ENCODE results near the gene DERA.

DERA gene

DNA sequence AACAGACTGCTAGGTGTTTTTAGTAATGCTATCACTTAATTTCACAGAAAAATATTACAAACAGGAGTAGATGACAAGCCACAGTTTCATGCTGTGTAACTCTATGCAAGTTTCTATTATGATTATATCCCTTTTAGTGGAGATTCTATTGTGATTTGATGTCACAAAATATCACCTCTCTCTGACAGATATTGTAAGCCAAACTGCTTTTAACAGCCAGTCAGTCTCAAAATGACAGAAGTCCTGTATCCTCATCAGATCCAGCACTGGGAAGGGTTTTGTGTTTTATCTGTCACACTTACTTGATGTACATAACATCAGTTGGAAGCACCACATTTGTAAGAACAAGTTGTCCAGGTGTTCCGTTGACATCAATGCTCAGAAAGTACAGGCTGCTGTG, 164.8 kb downstream of the DERA start:
- no peaks in the 10 kb centered on the region for H3K79me2 ChIP-seq (ENCODE audit: insufficient read depth, low read depth)
- TF ChIP-seq, protein P1, sequence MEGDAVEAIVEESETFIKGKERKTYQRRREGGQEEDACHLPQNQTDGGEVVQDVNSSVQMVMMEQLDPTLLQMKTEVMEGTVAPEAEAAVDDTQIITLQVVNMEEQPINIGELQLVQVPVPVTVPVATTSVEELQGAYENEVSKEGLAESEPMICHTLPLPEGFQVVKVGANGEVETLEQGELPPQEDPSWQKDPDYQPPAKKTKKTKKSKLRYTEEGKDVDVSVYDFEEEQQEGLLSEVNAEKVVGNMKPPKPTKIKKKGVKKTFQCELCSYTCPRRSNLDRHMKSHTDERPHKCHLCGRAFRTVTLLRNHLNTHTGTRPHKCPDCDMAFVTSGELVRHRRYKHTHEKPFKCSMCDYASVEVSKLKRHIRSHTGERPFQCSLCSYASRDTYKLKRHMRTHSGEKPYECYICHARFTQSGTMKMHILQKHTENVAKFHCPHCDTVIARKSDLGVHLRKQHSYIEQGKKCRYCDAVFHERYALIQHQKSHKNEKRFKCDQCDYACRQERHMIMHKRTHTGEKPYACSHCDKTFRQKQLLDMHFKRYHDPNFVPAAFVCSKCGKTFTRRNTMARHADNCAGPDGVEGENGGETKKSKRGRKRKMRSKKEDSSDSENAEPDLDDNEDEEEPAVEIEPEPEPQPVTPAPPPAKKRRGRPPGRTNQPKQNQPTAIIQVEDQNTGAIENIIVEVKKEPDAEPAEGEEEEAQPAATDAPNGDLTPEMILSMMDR (conservative IDR thresholded peaks at IDR 0.05; ENCODE audit: low read depth, low read length): no peak
- no peaks in the 10 kb centered on the region for H3K27me3 ChIP-seq (ENCODE audit: insufficient read depth, low read depth)
- no peak overlapping the region for H3K4me2 ChIP-seq
- H4K20me1 ChIP-seq (ENCODE audit: insufficient read depth): no peaks in the 10 kb centered on the region
- H2AFZ ChIP-seq (ENCODE audit: low read depth): no peak overlapping the region
- no peaks in the 10 kb centered on the region for H3K36me3 ChIP-seq (ENCODE audit: insufficient read depth)
- H3K27ac ChIP-seq: no peak overlapping the region
- H3K4me1 ChIP-seq (ENCODE audit: low read depth, poor library complexity, severe bottlenecking): no peaks in the 10 kb centered on the region
- H3K4me3 ChIP-seq (IDR thresholded peaks at IDR 0.05; ENCODE audit: insufficient read depth, low read depth, low read length): no peak overlapping the region
- no peak overlapping the region for H3K9ac ChIP-seq

DNA sequence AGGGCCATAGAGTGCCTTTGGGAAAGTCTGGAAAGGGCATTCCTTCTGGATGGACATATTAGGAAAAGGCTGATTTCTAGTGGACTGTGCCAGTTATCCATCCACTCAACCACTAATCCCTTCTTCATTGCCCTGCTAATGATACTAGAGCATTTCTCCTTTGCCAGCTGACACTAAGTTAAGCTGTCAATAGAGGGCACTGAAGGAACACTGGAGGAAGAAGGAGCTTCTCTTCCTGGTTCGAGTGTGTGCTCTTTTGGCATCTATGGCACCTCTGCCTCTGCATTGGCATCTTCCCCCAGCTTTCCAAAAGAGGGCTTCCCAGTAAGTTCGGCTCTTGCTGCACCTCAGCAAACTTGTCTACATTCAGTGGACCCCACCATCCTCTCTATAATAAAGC, 165.4 kb downstream of the DERA start:
- Histone ChIP-seq H3K27me3 (ENCODE audit: insufficient read depth, low read depth) (no peaks in the 10 kb centered on the region), H3K4me2 (no peak overlapping the region), H3K4me3 (IDR thresholded peaks at IDR 0.05; ENCODE audit: insufficient read depth, low read depth, low read length) (no peak overlapping the region), H3K79me2 (ENCODE audit: insufficient read depth, low read depth) (no peaks in the 10 kb centered on the region), H2AFZ (ENCODE audit: low read depth) (no peak overlapping the region), H3K36me3 (ENCODE audit: insufficient read depth) (no peaks in the 10 kb centered on the region), H3K9ac (no peak overlapping the region), H4K20me1 (ENCODE audit: insufficient read depth) (no peaks in the 10 kb centered on the region), H3K4me1 (ENCODE audit: low read depth, poor library complexity, severe bottlenecking) (no peaks in the 10 kb centered on the region), H3K27ac (no peak overlapping the region)
- TF ChIP-seq, protein P1 (conservative IDR thresholded peaks at IDR 0.05; ENCODE audit: low read depth, low read length): peak; percentile 41

DNA sequence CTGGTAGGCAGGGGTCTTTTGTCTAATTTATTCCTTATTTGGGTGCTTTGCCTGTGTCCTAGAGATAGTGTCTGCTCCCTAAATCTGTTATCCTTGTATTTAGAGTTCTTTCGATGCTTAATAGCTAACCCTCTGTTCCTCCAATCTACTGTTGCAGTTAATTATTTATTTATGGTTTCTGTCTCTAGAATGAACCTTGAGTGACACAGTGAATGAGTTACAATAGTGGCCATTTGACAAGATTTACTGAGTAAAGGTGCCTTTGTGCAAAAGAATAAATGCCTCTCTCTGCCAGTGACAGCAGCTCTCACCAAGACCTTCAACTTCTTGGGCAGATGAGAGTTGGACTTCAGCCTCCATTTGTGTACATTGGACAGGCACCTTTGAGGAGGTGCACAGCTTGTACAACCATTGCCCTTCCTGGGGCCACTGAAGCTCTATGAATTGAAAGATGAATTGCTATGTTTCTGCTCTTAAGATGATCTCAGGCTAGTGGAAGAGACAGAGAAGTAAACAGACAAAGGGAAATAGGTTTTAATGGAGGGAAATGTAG, 165.9 kb downstream of the DERA start:
- Histone ChIP-seq H3K4me3 (IDR thresholded peaks at IDR 0.05; ENCODE audit: insufficient read depth, low read depth, low read length) (no peak overlapping the region), H4K20me1 (ENCODE audit: insufficient read depth) (no peaks in the 10 kb centered on the region), H3K9ac (no peak overlapping the region), H3K4me2 (no peak overlapping the region), H3K4me1 (ENCODE audit: low read depth, poor library complexity, severe bottlenecking) (no peaks in the 10 kb centered on the region), H2AFZ (ENCODE audit: low read depth) (no peak overlapping the region), H3K36me3 (ENCODE audit: insufficient read depth) (no peaks in the 10 kb centered on the region), H3K27ac (no peak overlapping the region), H3K27me3 (ENCODE audit: insufficient read depth, low read depth) (no peaks in the 10 kb centered on the region), H3K79me2 (ENCODE audit: insufficient read depth, low read depth) (no peaks in the 10 kb centered on the region)
- TF ChIP-seq, protein P1 (conservative IDR thresholded peaks at IDR 0.05; ENCODE audit: low read depth, low read length): no peak

DNA sequence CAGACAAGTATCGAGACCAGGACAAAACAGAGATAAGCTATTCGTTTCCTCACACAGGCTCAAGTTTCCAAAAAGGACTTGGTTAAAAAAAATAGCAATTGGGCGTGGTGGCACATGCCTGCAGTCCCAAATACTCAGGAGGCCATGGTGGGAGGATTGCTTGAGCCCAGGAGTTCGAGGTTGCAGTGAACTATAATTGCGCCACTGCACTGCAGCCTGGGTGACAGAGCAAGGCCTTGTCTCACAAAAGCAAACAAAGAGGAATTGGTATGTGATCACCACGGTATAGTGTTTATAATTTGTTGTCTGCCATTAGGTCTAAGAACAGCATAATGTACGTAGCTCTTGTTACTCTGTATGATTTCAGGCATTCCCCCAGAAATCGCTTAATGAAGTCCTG, 175.3 kb downstream of the DERA start:
- Histone ChIP-seq H2AFZ (ENCODE audit: low read depth) (no peak overlapping the region), H4K20me1 (ENCODE audit: insufficient read depth) (no peaks in the 10 kb centered on the region), H3K36me3 (ENCODE audit: insufficient read depth) (no peaks in the 10 kb centered on the region), H3K27me3 (ENCODE audit: insufficient read depth, low read depth) (no peaks in the 10 kb centered on the region), H3K4me3 (IDR thresholded peaks at IDR 0.05; ENCODE audit: insufficient read depth, low read depth, low read length) (no peak overlapping the region), H3K9ac (no peak overlapping the region), H3K27ac (no peak overlapping the region), H3K4me2 (no peak overlapping the region), H3K4me1 (ENCODE audit: low read depth, poor library complexity, severe bottlenecking) (no peaks in the 10 kb centered on the region), H3K79me2 (ENCODE audit: insufficient read depth, low read depth) (no peaks in the 10 kb centered on the region)
- TF ChIP-seq, protein P1 (conservative IDR thresholded peaks at IDR 0.05; ENCODE audit: low read depth, low read length): no peak

All from KMS-11 (cell line).